HUES6 (cell line): ENCODE measurements around the gene MGARP.

Experiments
- H3K27ac ChIP-seq: 2 replicates; pipeline ENCODE4 v1.7.0; 2013; ENCODE audit warnings: low read depth, mild to moderate bottlenecking, low read length, inconsistent platforms
- H3K27me3 ChIP-seq: 2 replicates; pipeline ENCODE4 v1.6.1; 2013; ENCODE audit warnings: low read length; ENCODE audit not compliant: control insufficient read depth, insufficient read depth
- H3K36me3 ChIP-seq: 2 replicates; pipeline ENCODE4 v1.6.1; 2013; ENCODE audit warnings: low read length; ENCODE audit not compliant: control insufficient read depth, insufficient read depth
- H3K4me1 ChIP-seq: 2 replicates; pipeline ENCODE4 v1.6.1; 2013; ENCODE audit warnings: low read length; ENCODE audit not compliant: control insufficient read depth, insufficient read depth
- H3K4me3 ChIP-seq: 2 replicates; pipeline ENCODE4 v1.5.1; 2013; ENCODE audit warnings: low read depth, low read length
- H3K9ac ChIP-seq: one replicate; pipeline ENCODE4 v1.6.1; 2013; ENCODE audit warnings: mild to moderate bottlenecking, low read length
- H3K9me3 ChIP-seq: 2 replicates; pipeline ENCODE4 v1.6.1; 2013; ENCODE audit warnings: low read depth, low read length; ENCODE audit not compliant: control insufficient read depth, insufficient read depth

Gene MGARP

DNA sequence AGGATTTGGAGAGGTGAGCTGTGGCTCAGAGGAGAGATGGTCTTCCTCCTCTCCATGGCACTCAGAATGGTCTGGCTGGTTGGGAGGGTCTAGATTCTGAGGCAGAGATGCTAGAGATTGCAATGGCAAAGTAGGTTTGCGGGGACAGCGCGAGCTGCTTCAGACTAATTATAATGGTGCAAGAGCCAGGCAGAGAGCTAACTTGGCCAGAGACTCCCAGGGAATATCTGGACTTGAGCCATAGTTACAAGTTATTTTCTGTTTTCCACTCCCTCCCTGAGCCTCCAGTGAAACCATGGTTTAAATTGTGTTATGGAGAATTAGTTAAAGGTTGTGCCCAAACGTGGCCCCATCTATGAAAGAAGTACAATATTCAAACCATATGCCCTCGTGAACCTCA, 58.3 kb downstream of the MGARP start:
- Histone ChIP-seq H3K36me3 (no peaks in the 10 kb centered on the region), H3K4me1 (no peaks in the 10 kb centered on the region)

DNA sequence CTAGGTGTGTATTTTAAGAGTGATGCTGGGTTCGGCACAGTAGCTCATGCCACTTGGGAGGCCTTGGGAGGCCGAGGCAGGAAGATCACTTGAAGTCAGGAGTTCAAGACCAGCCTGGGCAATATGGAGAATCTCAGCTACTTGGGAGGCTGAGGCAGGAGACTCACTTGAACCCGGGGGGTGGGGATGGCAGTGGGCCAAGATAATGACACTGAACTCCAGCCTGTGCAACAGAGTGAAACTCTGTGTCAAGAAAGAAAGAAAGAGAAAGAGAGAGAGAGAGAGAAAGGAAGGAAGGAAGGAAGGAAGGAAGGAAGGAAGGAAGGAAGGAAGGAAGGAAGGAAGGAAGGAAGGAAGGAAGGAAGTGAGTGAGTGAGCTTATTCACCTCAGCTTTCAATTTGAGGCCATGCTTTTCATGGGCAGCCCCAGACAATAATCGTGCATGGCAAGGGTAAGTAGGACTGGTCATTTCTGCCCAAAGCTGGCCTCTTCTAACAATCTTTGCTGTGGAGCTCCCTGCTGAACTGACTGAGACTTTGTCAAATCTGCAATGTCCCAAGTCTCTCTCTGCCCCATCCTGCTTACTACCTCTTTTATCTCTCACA, 60.5 kb downstream of the MGARP start:
- Histone ChIP-seq H3K36me3 (no peaks in the 10 kb centered on the region), H3K27me3 (no peaks in the 10 kb centered on the region), H3K9ac (no peak overlapping the region), H3K4me1 (peaks cover 3% of the 10 kb centered on the region; the same call in 1 of the 2 replicates), H3K4me3 (no peak overlapping the region), H3K9me3 (no peaks in the 10 kb centered on the region), H3K27ac (no peak overlapping the region)

More for the DNA sequence above, 58.3 kb downstream of the MGARP start:
- H3K27ac ChIP-seq: no peak overlapping the region
- H3K9ac ChIP-seq: no peak overlapping the region
- H3K27me3 ChIP-seq: no peaks in the 10 kb centered on the region
- no peaks in the 10 kb centered on the region for H3K9me3 ChIP-seq
- no peak overlapping the region for H3K4me3 ChIP-seq
